Smooth muscle cell (in vitro differentiated cells): ENCODE data around the gene TACC2. TPM values are rescaled to one million over a fixed set of nuclear protein-coding genes. Genes with fewer than 3 reads are reported as not detected.

Source experiments
- DNase-seq: peaks from one replicate; lab custom pipeline; 2025; ENCODE audit not compliant: unreplicated experiment; lab: John Stamatoyannopoulos, UW
- H2AFZ ChIP-seq: fragments of 200-600 bp; sonication (generic); 2 replicates; pipeline ENCODE4 v1.6.0; 2016; ENCODE audit warnings: antibody characterized with exemption, low read depth, mild to moderate bottlenecking
- H3F3A ChIP-seq: fragments of 200-600 bp; sonication (generic); 2 replicates; pipeline ENCODE4 v1.6.0; 2017; ENCODE audit warnings: antibody characterized with exemption, low read depth
- H3K27ac ChIP-seq: fragments of 200-600 bp; sonication (generic); 2 replicates; pipeline ENCODE4 v1.5.1; 2016; ENCODE audit warnings: low read depth, mild to moderate bottlenecking
- H3K27me3 ChIP-seq: fragments of 200-600 bp; sonication (generic); 2 replicates; pipeline ENCODE4 v1.6.1; 2016; ENCODE audit warnings: low read depth, mild to moderate bottlenecking
- H3K36me3 ChIP-seq: fragments of 200-600 bp; sonication (generic); 2 replicates; pipeline ENCODE4 v1.5.1; 2016; ENCODE audit warnings: low read depth
- H3K4me1 ChIP-seq: fragments of 200-600 bp; sonication (generic); 2 replicates; pipeline ENCODE4 v1.5.1; 2016; ENCODE audit warnings: low read depth
- H3K4me2 ChIP-seq: fragments of 200-600 bp; sonication (generic); 2 replicates; pipeline ENCODE4 v1.6.0; 2016; ENCODE audit warnings: mild to moderate bottlenecking
- H3K4me3 ChIP-seq: fragments of 200-600 bp; sonication (generic); 2 replicates; pipeline ENCODE4 v1.5.1; 2016; ENCODE audit warnings: mild to moderate bottlenecking
- H3K79me2 ChIP-seq: fragments of 200-600 bp; sonication (generic); 2 replicates; pipeline ENCODE4 v1.6.0; 2016; ENCODE audit warnings: low read depth, mild to moderate bottlenecking
- H3K9ac ChIP-seq: fragments of 200-600 bp; sonication (generic); 2 replicates; pipeline ENCODE4 v1.6.0; 2016; ENCODE audit warnings: low read depth
- H3K9me3 ChIP-seq: fragments of 200-600 bp; sonication (generic); replicated peaks from 2 replicates; pipeline ENCODE4 v1.5.1; 2016; ENCODE audit warnings: low read depth
- H4K20me1 ChIP-seq: fragments of 200-600 bp; sonication (generic); 2 replicates; pipeline ENCODE4 v1.6.0; 2016; ENCODE audit warnings: low read depth
- WGBS: methylation state at CpG from one replicate; pipeline ENCODE4 v1.1.7; 2016; ENCODE audit warnings: low lambda C conversion rate; 5-methylcytosine and 5-hydroxymethylcytosine counted together
- polyA plus RNA-seq: library from polyadenylated mRNA; unstranded; fragments of >200 nt; fragmentation: Nextera tagmentation; extraction: Ambion mirVana; gene quantifications from 2 replicates; pipeline ENCODE4 v1.2.1, GENCODE V29; 2016
- total RNA-seq: library from RNA; depleted of rRNA; stranded (reverse); fragments of >200 nt; gene quantifications from 2 replicates; pipeline ENCODE4 v1.2.3, GENCODE V29; 2014
- TF ChIP-seq, protein P1 (sequence below): fragments of 200-600 bp; sonication (generic); IDR thresholded peaks from 2 replicates; pipeline ENCODE4 v1.5.1; 2017; ENCODE audit warnings: borderline replicate concordance, mild to moderate bottlenecking, antibody characterized with exemption; ENCODE audit not compliant: insufficient read depth, poor library complexity, severe bottlenecking

Gene TACC2
- total and polyA plus RNA-seq, 2 experiments from 2014 or later = 2.8 to 7.6 TPM

DNA sequence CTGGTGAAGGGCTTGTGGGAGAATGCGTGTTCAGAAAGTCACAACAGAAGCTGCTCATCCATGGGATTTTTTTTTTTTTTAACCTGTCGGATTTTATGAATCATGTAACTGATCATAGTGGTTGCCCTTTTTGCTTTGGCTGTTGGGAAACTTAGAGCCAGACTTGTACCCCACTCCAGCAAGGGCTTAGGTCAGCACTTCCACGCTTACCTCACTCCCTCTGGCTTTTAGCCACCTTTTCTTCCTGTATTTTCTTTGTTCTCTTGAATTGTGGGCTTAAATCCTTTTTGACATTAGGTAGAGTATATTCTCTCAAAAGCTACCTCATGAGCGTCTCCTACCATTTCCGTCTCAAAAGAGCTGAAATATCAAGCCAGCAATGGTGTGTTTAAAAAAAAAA is 168.5 kb downstream of the TACC2 start:
- Histone ChIP-seq H3K9me3 (no peaks in the 10 kb centered on the region), H3F3A (peaks cover 4% of the 10 kb centered on the region), H3K79me2 (no peaks in the 10 kb centered on the region), H3K36me3 (no peaks in the 10 kb centered on the region), H3K27me3 (peaks cover 19% of the 10 kb centered on the region), H3K4me3 (no peak overlapping the region), H3K27ac (no peak overlapping the region), H4K20me1 (peaks cover 4% of the 10 kb centered on the region), H3K4me1 (peaks cover 10% of the 10 kb centered on the region), H2AFZ (no peak overlapping the region), H3K4me2 (no peak overlapping the region), H3K9ac (no peak overlapping the region)
- 96% methylated on average over 5 of the region's 5 CpGs for WGBS
- DNase-seq = no peak
- TF ChIP-seq, protein P1, sequence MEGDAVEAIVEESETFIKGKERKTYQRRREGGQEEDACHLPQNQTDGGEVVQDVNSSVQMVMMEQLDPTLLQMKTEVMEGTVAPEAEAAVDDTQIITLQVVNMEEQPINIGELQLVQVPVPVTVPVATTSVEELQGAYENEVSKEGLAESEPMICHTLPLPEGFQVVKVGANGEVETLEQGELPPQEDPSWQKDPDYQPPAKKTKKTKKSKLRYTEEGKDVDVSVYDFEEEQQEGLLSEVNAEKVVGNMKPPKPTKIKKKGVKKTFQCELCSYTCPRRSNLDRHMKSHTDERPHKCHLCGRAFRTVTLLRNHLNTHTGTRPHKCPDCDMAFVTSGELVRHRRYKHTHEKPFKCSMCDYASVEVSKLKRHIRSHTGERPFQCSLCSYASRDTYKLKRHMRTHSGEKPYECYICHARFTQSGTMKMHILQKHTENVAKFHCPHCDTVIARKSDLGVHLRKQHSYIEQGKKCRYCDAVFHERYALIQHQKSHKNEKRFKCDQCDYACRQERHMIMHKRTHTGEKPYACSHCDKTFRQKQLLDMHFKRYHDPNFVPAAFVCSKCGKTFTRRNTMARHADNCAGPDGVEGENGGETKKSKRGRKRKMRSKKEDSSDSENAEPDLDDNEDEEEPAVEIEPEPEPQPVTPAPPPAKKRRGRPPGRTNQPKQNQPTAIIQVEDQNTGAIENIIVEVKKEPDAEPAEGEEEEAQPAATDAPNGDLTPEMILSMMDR = no peak

DNA sequence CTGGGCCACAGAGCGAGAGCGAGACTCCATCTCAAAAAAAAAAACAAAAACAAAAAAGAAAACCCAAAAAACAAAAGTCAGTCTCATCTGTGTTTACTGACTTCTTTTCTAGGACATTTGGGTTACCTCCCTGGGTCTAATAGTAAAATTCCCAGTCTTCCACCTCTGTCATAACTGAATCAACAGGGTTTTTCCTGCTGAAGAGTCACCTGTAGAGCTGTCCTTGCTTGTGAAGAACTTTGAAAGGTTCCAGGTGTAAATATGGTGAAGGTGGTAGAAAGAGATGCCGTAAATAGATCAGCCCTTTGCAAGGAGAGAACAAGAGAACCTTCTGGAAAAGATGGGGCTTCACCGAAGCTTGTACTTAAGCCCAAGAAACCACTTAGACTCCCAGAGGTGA is 169.4 kb downstream of the TACC2 start:
- no peak for DNase-seq
- Histone ChIP-seq H2AFZ (no peak overlapping the region), H3F3A (peaks cover 9% of the 10 kb centered on the region), H3K79me2 (no peaks in the 10 kb centered on the region), H3K36me3 (no peaks in the 10 kb centered on the region), H3K27ac (no peak overlapping the region), H3K9ac (no peak overlapping the region), H3K4me2 (no peak overlapping the region), H3K4me3 (no peak overlapping the region), H3K4me1 (peaks cover 18% of the 10 kb centered on the region), H4K20me1 (peaks cover 13% of the 10 kb centered on the region), H3K27me3 (peaks cover 28% of the 10 kb centered on the region), H3K9me3 (no peaks in the 10 kb centered on the region)
- TF ChIP-seq, protein P1 = no peak
- 98% methylated on average over 4 of the region's 4 CpGs for WGBS

DNA sequence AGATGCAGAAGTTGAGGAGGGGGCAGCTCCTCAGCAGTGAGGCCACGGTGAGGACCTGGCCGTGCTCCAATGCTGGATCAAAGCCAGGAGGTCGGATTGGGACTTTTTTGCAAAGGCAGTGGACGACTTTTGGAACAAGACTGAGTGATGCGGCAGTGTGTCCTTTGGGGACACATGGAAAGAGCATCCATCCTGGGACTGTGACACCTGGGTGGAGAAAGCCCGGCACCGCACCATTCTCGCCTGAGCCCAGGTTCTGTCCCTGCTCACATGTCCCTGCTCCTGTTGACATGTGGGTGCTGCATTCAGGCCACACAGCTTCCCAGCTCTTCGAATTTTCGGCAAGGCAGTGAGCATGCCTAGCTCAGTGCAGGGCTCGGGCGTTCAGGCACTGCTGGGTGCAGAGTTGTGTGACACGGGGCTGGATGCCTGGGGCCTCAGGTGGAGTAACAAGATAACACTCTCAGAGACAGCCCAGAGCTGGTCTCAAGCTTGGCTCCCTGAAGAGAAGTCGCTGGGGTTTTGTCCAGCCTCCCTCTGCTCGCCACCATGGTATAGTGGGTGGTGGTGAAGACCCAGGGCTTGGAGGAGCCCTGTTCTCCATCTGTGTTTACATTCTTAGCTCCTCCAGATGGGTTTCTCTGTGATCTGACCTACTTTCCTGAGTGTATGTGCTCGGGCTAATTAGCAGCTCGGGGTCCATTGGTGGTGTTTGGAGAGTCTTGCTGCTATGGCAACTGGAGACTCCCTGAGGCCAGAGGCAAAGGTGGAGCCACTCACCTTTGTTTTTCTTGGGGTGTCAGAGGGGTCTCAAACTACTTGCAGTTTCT is 170.4 kb downstream of the TACC2 start:
- no peak for DNase-seq
- H2AFZ ChIP-seq = no peak overlapping the region
- no peaks in the 10 kb centered on the region for H3K79me2 ChIP-seq
- peaks cover 18% of the 10 kb centered on the region for H3K4me1 ChIP-seq
- no peak overlapping the region for H3K9ac ChIP-seq
- H3K4me3 ChIP-seq = no peak overlapping the region
- H3F3A ChIP-seq = peaks cover 9% of the 10 kb centered on the region
- H3K4me2 ChIP-seq = no peak overlapping the region
- TF ChIP-seq, protein P1 = no peak
- no peaks in the 10 kb centered on the region for H3K9me3 ChIP-seq
- H4K20me1 ChIP-seq = peaks cover 20% of the 10 kb centered on the region
- 78% methylated on average over 17 of the region's 17 CpGs for WGBS
- H3K36me3 ChIP-seq = no peaks in the 10 kb centered on the region
- H3K27ac ChIP-seq = no peak overlapping the region
- peaks cover 36% of the 10 kb centered on the region for H3K27me3 ChIP-seq

DNA sequence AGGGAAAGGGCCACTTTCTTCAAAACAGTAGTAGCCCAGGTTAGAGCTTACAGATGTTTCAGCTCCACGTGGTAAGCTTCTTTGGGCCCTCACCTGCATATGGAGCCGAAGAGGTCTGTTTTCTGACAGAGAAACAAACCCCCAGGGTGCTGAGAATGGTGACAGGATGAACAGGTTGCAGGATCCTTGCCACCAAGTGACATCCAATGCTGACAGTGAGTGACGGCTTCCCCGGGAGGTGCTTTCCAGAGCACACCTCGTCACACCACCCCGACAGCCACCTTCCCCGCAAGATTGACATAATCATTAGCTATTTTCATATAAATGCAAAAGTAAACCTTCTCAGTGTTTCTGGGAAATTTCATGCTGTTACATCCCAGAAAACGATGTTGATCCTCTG is 172.8 kb downstream of the TACC2 start:
- DNase-seq = no peak
- H3K36me3 ChIP-seq = no peaks in the 10 kb centered on the region
- H3K4me3 ChIP-seq = no peak overlapping the region
- 82% methylated on average over 8 of the region's 8 CpGs for WGBS
- H4K20me1 ChIP-seq = peaks cover 40% of the 10 kb centered on the region
- H3K9ac ChIP-seq = no peak overlapping the region
- H3K27ac ChIP-seq = no peak overlapping the region
- peaks cover 9% of the 10 kb centered on the region for H3F3A ChIP-seq
- TF ChIP-seq, protein P1 = no peak
- peaks cover 21% of the 10 kb centered on the region for H3K4me1 ChIP-seq
- H3K4me2 ChIP-seq = no peak overlapping the region
- H2AFZ ChIP-seq = no peak overlapping the region
- no peaks in the 10 kb centered on the region for H3K9me3 ChIP-seq
- no peaks in the 10 kb centered on the region for H3K79me2 ChIP-seq
- peaks cover 56% of the 10 kb centered on the region for H3K27me3 ChIP-seq
